ENCODE measurements around the gene KANK4.
A peak's percentile ranks its signal among the peaks of the same experiment; 100 is the strongest.
"Not testable (repeated sequence)": the region's sequence is repeated elsewhere in the genome, so short reads cannot be mapped to it uniquely, and the experiment has no call there.

Gene KANK4

GRCh38 chr1:62274496-62275485, 44.4 kb downstream of the KANK4 start:
- no peak for DNase-seq

- DNase-seq: no peak
Measured at GRCh38 chr1:62273953-62274352, 45.3 kb downstream of the KANK4 start.

- DNase-seq: peak in 1 of 56 donors; percentile 17
Measured at GRCh38 chr1:62271948-62272728, 47.1 kb downstream of the KANK4 start.

GRCh38 chr1:62271134-62271533, 48.1 kb downstream of the KANK4 start:
- DNase-seq: no peak

- no peak for DNase-seq
Measured at GRCh38 chr1:62269851-62270495, 49.3 kb downstream of the KANK4 start.

GRCh38 chr1:62269439-62269838, 49.8 kb downstream of the KANK4 start:
- no peak for DNase-seq

DNA sequence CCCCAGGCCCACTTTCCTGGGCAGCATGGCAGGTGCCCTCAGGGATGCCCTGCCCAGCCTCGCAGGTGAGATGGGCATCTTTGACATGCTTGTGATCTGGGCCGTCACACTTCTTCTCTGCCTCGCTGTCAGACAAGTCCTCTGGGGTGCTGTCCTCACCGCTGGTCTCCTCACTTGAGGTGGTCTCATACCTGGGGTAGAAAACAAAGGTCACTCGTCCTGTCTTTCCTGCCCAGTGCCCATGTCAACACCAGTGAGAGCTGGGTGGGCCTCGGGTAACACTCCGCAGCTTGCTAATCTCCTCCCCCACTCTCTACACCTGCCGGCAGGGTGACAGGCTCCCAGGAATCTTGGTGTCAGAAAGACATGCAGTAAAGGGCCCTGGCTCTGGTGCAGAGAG, 50.9 kb downstream of the KANK4 start:
- DNase-seq: no peak

DNA sequence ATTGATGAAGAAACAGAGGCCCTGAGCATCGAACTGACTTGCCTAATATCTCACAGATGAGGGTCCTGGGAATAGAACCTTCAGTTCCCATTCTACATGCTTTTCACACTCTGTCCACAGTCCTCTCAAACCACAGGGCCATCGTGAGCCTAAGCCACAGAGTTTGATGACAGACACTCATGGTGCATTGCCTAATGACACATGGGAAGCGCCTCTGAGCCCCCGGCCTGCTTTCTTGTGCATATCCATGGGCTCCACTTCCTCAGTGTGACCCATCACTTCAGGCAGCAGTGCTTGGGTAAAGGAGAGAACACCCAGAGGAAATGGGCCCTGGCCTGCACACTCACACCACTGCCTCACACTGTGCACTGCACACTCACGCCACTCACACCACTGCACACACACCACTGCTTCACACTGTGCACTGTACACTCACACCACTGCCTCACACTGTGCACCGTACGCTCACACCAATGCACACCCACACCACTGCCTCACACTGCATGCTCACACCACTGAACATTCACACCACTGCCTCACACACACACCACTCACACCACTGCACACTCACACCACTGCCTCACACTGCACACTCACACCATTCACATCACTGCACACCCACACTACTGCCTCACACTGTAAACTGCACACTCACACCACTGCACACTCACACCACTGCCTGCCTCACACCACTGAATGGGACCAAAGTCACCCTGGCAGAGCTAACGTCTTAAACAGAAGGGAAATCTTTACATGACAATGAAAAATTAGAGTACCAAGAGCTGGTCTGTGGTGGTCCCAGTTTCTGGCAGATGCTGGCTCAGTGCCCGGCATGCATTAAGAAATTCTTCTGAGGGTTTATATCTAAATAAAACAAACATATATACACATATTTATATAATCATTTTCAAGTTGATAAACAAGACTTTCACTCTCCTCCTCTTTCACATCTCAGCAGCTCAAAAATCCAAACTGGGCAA, 53.0 kb downstream of the KANK4 start:
- no peak for DNase-seq

- DNase-seq: no peak
Measured at GRCh38 chr1:62263814-62264353, 55.4 kb downstream of the KANK4 start.

GRCh38 chr1:62263006-62263813, 56.0 kb downstream of the KANK4 start:
- DNase-seq: no peak

DNA sequence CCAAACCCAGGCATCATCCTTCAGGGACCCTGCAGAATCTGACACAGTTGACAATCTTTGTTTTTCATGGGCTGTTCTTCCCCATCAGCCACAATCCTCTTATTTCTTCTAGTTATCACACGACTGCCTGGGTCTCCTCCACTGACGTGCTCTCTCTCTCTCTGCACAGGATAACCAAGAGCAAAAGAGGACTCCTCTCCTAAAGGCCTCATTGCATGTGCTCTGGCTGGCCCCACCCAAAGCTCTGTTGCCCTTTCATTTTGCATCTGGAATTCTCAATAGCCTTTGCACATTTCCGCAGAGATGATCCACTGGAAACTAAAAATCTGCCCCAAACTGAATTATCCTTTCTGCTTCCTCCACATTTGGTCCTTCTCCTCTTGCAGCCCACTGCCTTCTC, 58.5 kb downstream of the KANK4 start:
- no peak for DNase-seq

DNA sequence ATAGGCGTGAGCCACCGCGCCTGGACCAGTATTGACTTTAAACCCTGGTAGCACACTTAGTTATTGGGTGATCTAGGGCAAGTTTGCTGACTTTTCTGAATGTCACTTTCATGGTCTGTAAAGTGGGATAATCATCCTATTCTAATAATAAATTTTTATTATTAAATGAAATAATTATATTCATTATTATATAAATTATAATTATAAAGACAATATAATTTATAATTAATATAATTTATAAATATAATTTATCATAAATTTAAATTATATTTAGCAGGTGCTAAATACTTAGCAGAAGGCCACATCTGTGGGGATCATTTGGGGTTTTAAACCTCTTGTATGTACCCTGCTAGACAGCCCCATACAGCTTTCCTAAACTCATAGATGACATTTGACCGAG, 59.7 kb downstream of the KANK4 start:
- DNase-seq: no peak

- no peak for DNase-seq
Measured at GRCh38 chr1:62250126-62250726, 69.0 kb downstream of the KANK4 start.

DNA sequence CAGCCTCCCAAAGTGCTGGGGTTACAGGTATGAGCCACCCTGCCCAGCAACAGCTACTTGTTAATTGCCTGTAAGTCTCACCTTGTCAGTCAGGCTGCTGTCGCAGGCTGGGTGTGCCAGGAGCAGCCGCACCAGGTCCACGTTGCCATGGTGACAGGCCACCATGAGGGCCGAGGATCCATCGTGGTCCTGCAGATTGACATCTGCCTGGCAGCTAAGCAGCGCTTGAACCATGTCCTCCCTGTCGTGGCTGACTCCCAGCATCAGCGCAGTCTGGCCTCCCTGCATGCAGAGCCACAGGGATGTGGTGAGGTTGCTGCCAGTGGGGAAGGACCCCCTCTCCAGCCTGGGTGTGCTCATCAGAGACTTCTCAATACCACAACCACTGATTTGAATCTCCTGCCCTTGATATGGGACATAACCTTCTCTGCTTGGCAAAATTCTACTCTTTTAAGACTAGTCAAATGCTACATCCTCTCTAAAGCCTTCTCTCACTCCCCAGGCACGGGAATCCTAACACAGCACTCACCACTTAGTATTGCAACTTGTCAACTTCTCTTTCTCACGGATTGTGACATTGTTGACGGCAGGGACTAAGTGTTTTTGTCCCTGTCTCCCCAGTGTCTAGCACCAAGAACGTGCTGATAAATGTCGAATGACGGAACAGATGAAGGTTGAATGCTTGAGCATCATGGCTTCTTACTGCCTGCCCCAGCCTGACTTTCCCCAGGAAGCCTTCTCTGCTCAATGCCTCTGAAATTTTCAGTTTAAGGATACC, 71.7 kb downstream of the KANK4 start:
- DNase-seq: no peak

GRCh38 chr1:62245201-62245600, 74.0 kb downstream of the KANK4 start:
- DNase-seq: no peak

- DNase-seq: not testable (repeated sequence)
Measured at GRCh38 chr1:62244380-62244779, 74.9 kb downstream of the KANK4 start.

DNA sequence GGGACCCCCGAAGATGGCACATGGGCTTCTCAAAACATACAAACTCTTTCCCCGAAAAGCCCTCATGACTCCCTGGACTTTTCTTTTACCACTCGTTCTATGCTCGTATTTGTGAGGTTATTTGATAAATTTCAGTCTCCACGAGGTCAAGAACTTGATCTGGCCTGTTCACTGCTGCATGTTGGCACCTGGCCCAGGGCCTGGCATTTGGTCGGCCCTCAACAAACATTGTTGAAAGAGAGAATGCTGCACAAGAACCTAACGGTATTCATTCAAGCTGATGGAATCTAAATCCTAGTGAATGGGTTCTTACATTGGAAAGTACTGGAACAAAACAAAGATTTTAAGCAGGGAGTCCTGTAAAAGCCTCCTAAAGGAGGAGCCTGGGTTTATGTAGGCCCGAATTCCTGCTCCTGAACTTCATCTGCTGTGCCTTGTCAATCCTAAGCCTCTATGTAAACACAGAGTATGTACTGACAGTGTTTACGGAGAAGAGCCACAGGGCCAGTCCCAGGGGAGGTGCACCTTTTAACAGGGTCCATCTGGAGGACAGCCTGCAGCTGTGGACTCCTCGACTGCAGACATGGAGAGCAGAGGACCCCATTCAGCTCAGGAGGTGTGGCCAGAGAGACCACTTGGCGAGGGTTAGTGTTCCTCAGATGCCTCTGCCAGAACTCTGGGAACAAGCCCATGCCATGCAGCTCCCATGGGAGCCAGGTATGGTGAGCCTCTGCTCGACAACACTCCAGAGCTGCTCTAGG, 77.7 kb downstream of the KANK4 start:
- DNase-seq: peak in 1 of 56 donors; percentile 2

All from nucleus accumbens (tissue), 56 donors.